ENCODE data around the gene METRN. TPM values are rescaled to one million over a fixed set of nuclear protein-coding genes. Genes with fewer than 3 reads are reported as not detected.

The METRN gene
- polyA plus RNA-seq, 3 donors = 0.97 to 5.4 (median 1.7) TPM

- TF ChIP-seq CTCF (IDR thresholded peaks at IDR 0.05) = no peak
- Histone ChIP-seq H3K4me3 (replicated peaks in 1 of 3; ENCODE audit: low read depth in 2 of 3, low read length in 3 of 3) (peak overlapping the region in 1 of 3 experiments; percentile 68), H3K79me2 (ENCODE audit: insufficient read depth, low read length) (no peaks in the 10 kb centered on the region), H3K36me3 (replicated peaks in 1 of 2; ENCODE audit: control insufficient read depth in 1 of 2, insufficient read depth in 2 of 2, low read length in 2 of 2) (no peaks in the 10 kb centered on the region), H4K20me1 (ENCODE audit: insufficient read depth, low read length) (no peaks in the 10 kb centered on the region), H2AFZ (ENCODE audit: insufficient read depth, low read depth, low read length, poor library complexity, severe bottlenecking) (peak overlapping the region; percentile 48), H3K9ac (ENCODE audit: insufficient read depth, low read length, poor library complexity, severe bottlenecking) (no peak overlapping the region), H3K27me3 (ENCODE audit: control insufficient read depth in 2 of 2, insufficient read depth in 2 of 2, low read length in 2 of 2) (no peaks in the 10 kb centered on the region), H3K4me2 (replicated peaks; ENCODE audit: extremely low read depth, low read length, poor library complexity, severe bottlenecking) (peak overlapping the region; percentile 70), H3K27ac (ENCODE audit: low read depth in 1 of 2, low read length in 2 of 2) (peak overlapping the region; percentile 11 to 49), H3K9me3 (replicated peaks in 1 of 2; ENCODE audit: control insufficient read depth in 1 of 2, insufficient read depth in 1 of 2, low read length in 2 of 2) (no peaks in the 10 kb centered on the region), H3K4me1 (ENCODE audit: control insufficient read depth in 1 of 2, insufficient read depth in 2 of 2, low read length in 2 of 2) (peaks cover 33 to 41% of the 10 kb centered on the region in 2 donors)
- Mint-ChIP-seq H3K27ac (peak overlapping the region; percentile 26 to 77 (median 63)), H3K36me3 (peaks cover 0 to 2% of the 10 kb centered on the region in 2 donors), H3K4me3 (peak overlapping the region; percentile 51 to 53), H3K4me1 (peaks cover 35% of the 10 kb centered on the region), H3K9me3 (peaks cover 0 to 5% (median 3%) of the 10 kb centered on the region in 7 donors), H3K27me3 (ENCODE audit: low read depth in 3 of 3) (peaks cover 0 to 4% (median 1%) of the 10 kb centered on the region in 3 donors)
- DNase-seq = peak; percentile 56 to 71 (median 62)
- 0% methylated on average over 1 of the region's 11 CpGs for WGBS (ENCODE audit: insufficient coverage)
- intact Hi-C loops (cut with micrococcal nuclease) = no loop called here
These were observed 39.7 kb downstream of the METRN start for GRCh38 chr16:754656-755055.

GRCh38 chr16:756428-756827, 41.5 kb downstream of the METRN start:
- Histone ChIP-seq H3K4me3 (replicated peaks in 1 of 3; ENCODE audit: low read depth in 2 of 3, low read length in 3 of 3) (no peak overlapping the region), H3K9me3 (replicated peaks in 1 of 2; ENCODE audit: control insufficient read depth in 1 of 2, insufficient read depth in 1 of 2, low read length in 2 of 2) (no peaks in the 10 kb centered on the region), H3K27ac (ENCODE audit: low read depth in 1 of 2, low read length in 2 of 2) (no peak overlapping the region), H3K4me2 (replicated peaks; ENCODE audit: extremely low read depth, low read length, poor library complexity, severe bottlenecking) (no peak overlapping the region), H3K36me3 (replicated peaks in 1 of 2; ENCODE audit: control insufficient read depth in 1 of 2, insufficient read depth in 2 of 2, low read length in 2 of 2) (no peaks in the 10 kb centered on the region), H3K9ac (ENCODE audit: insufficient read depth, low read length, poor library complexity, severe bottlenecking) (no peak overlapping the region), H3K4me1 (ENCODE audit: control insufficient read depth in 1 of 2, insufficient read depth in 2 of 2, low read length in 2 of 2) (peaks cover 33 to 41% of the 10 kb centered on the region in 2 donors), H3K79me2 (ENCODE audit: insufficient read depth, low read length) (no peaks in the 10 kb centered on the region), H2AFZ (ENCODE audit: insufficient read depth, low read depth, low read length, poor library complexity, severe bottlenecking) (no peak overlapping the region), H4K20me1 (ENCODE audit: insufficient read depth, low read length) (no peaks in the 10 kb centered on the region), H3K27me3 (ENCODE audit: control insufficient read depth in 2 of 2, insufficient read depth in 2 of 2, low read length in 2 of 2) (no peaks in the 10 kb centered on the region)
- peaks cover 0 to 5% (median 3%) of the 10 kb centered on the region in 7 donors for H3K9me3 Mint-ChIP-seq
- DNase-seq = no peak
- peaks cover 0 to 2% of the 10 kb centered on the region in 2 donors for H3K36me3 Mint-ChIP-seq
- WGBS (ENCODE audit: insufficient coverage) = 95% methylated on average over 4 of the region's 5 CpGs
- TF ChIP-seq CTCF (IDR thresholded peaks at IDR 0.05) = no peak
- no peak overlapping the region for H3K4me3 Mint-ChIP-seq
- intact Hi-C loops (cut with micrococcal nuclease) = no loop called here
- H3K4me1 Mint-ChIP-seq = peaks cover 35% of the 10 kb centered on the region
- no peak overlapping the region for H3K27ac Mint-ChIP-seq
- peaks cover 0 to 4% (median 1%) of the 10 kb centered on the region in 3 donors for H3K27me3 Mint-ChIP-seq (ENCODE audit: low read depth in 3 of 3)
